Myocyte (in vitro differentiated cells): ENCODE data around the gene FGF1. TPM values are rescaled to one million over a fixed set of nuclear protein-coding genes. Genes with fewer than 3 reads are reported as not detected.
A peak's percentile ranks its signal among the peaks of the same experiment; 100 is the strongest.

ENCODE experiments used
- DNase-seq: peaks from one replicate; pipeline ENCODE4 v3.0.0-alpha.2; 2012; ENCODE audit warnings: low read depth
- polyA plus RNA-seq: library from polyadenylated mRNA; unstranded; fragments of >200 nt; gene quantifications from one replicate; pipeline ENCODE4 v1.2.1, GENCODE V29; 2012; ENCODE audit warnings: missing spikeins
- total RNA-seq: library from RNA; depleted of rRNA; stranded (reverse); fragments of >200 nt; gene quantifications from 2 replicates; pipeline ENCODE4 v1.2.3, GENCODE V29; 2014

The FGF1 gene
- total RNA-seq = 0.52 and 1.8 TPM in 2 replicates
- polyA plus RNA-seq = 14.8 TPM

DNA sequence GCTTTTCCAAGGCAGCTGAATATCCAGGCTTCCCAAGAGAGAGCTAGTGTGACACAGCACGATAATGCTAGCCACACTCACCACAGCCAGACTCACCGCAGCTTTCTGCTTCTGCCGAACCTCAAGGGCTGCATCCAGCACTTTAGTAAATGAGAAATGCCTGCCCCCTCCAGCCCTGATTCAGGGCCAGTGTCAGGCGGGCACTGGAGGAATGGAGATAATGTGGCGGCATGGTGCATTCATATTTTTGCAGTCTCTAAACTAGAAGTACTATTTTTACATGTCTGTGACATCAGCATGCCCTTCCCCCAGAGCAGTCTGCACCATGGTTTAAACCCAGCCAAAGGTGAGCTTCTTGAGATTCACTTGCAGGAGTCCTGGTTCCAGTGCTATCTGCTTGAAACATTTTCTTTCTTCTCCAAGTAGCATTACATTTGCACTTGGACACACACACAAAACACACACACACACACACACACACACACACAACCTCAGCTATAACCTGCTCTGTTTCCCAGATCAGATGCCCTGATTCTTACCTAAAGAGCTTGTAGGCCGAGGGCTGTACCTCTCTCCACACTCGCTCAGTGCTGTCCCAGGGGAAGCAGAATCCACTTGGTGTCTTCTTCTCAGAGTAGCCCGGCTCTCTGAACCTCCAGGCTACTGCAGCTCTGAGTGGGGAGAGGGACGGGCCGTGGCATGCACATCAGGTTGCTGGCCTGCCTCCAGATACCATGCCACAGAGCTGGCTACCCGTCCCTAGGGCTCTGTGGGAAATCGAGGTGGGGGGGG, at the start of gene FGF1:
FGF1 (minus strand) TSS at position 673 of the 792 bp plus-strand sequence. CDS start 71,963 bp downstream, outside the sequence.
- DNase-seq = peak; percentile 93

DNA sequence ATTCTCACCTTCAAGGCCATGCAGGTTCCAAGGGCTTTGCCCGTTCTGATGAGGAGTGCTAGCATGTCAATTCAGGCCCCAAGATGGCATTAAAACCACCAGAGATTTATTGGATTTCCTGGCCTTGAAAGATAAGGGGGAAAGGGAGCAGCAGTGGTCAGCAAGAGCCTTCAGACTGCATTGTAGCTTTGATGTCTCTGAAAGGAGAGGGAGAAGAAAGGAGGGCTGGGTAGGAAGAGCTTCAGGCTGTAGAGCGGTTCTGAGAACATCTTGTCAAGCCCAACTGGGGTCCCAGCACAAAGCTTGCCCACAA, 41.8 kb upstream of the FGF1 start:
- no peak for DNase-seq

GRCh38 chr5:142726188-142726731, 40.4 kb upstream of the FGF1 start:
- DNase-seq = peak; percentile 71

DNA sequence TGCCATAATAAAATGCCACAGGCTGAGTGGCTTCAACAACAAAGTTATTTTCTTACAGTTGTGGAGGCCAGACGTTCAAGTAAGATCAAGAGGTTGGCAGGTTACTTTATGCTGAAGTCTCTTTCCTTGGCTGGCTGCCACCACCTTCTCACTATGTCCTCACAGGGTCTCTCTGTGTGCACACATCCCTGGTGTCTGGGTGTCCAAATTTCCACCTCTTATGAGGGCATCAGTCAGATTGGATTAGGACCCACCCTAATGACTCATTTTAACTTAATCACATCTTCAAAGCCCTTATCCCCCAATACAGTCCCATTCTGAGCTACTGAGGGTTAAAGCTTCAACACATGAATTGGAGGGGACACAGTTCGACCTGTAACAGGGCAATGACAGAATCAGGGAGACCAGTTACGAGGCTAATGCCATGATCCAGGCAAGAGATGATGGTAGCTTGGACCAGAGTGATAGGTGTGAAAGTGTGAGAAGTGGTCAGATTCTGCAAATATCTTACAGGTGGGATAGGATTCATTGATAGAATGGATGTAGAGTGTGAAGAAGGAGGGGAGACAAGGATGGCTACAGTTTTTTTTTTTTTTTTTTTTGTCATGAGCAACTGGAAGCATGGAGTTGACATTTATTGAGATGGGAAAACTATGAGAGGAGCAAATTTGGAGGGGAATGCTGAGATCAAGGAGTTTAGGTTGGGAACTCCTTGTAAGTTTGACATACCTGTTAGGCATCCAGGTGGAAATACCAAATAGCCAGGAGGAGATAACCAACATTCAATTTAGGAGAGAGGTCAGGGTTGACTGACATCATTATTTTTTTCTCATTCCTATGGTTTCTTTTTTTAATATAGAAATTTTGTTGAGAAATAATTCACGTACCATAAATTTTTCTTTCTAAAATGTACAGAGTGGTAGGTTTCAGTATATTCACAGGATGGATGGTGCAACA, 39.6 kb upstream of the FGF1 start:
- DNase-seq = no peak

DNA sequence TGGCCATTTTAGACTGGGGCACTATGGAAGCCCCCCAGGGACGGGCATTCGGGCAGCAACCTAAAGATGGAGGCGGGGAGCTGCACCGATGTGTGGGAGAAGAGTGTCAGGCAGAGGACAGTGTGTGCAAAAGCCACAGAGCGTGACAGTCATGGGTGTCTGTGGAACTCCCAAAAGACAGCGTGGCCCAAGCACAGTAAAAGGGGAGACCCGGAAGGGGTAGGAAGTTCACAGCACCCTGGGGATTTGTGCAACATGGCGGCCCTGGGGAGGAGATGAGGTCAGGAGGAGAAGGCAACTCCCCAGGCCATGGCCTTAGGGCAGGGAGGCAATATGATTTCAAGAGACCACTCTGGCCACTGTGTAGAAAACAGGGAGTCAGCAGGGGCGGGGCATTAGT, 38.9 kb upstream of the FGF1 start:
- no peak for DNase-seq

GRCh38 chr5:142722896-142723295, 37.0 kb upstream of the FGF1 start:
- DNase-seq = no peak

DNA sequence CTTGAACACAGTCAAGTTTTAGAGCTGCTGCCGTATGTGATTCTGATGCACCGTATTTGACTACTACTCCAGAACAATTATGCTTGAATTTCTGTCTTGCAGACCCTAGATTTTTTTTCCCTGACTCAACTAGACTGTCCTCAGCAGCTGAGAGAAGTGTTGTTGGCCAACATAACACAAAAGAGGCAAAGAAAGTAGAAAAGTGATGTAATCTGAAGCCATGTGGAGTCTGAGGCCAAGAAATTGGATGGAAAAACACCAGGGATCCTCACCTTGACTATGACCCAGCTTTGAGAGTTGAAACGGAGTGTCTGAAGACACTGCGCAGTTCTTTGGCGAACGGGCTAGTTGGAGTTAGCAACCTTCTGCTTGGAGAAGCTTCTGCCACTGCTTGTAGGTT, 36.3 kb upstream of the FGF1 start:
- DNase-seq = no peak

- peak; percentile 46 for DNase-seq
Observed at GRCh38 chr5:142720641-142721271, 34.9 kb upstream of the FGF1 start.

DNA sequence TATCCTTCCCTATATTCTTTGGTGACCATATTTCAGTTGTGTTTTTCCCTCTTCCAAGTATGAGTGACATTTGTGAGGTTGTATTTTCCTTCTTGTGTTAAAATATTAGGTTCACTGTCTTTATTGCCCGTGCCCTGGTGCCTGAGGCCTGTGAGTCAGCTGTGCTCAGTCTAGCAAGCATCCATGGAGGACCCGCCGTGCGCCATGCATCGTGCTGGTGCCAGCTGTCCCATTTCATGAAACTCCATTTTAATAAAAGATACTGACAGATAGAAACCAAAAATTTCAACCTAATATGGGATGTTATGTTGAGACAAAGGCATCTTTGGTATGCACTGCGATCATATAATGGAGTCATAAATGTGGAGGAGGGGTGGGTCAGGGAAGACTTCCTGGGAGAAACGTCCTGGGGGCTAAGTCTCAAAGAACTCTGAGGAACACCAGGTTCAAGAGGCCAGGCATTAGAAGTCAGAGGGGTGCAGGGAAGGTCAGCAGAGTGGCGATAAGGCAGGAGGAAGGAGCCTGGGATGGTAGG, 34.0 kb upstream of the FGF1 start:
- no peak for DNase-seq

DNA sequence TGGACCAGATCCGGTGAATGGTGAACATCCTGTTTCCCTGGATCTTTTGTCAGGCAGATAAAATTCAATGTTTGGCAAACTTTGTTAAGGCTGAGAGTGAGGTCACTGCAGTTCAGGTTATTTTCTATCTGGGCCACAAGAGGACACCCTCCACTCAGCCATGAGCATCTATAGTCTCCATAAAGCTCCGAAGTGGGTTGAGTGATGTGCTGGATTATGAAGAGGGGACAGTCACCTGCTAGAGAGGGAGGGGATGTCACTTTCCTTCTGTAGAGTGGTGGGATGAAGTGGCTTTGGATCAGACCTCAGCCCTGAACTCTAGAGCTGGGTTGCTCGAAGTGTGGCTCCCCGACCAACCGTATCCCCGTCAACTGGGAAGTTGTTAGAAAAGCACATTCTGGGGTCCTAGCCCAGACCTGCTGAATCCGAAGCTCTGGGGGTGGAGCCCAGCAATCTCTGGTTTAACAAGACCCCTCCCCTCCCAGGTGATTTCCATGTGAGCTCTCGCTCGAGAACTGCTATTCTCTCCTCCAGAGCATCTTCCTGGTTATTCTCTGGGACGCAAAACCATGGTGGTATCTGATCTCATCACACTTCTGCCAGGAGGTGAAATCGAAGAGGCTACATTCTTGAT, 31.8 kb upstream of the FGF1 start:
- DNase-seq = peak; percentile 54

DNA sequence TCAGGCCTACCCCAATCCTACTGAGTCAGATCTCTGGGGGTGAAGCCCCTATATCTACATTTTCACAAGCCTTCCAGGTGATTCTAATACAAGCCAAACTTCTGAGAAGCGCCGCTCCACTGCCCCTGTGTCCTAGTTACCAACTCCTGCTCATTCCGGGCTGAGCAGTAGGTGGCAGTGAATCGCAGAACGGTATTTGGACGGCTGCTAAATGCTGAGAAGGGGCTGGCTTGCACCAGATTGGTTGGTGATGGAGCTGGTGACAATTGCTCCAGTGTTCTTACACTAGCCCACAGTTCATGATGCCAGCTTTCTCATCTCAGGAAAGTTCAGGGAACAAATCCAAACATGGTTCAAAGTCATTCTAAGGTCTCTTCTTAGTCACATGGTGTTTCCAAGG, 31.1 kb upstream of the FGF1 start:
- DNase-seq = peak; percentile 68

GRCh38 chr5:142715291-142715690, 29.4 kb upstream of the FGF1 start:
- no peak for DNase-seq

- DNase-seq = peak; percentile 93
Observed at GRCh38 chr5:142713121-142713706, 27.3 kb upstream of the FGF1 start.

- no peak for DNase-seq
Observed at GRCh38 chr5:142703153-142703552, 17.3 kb upstream of the FGF1 start.

DNA sequence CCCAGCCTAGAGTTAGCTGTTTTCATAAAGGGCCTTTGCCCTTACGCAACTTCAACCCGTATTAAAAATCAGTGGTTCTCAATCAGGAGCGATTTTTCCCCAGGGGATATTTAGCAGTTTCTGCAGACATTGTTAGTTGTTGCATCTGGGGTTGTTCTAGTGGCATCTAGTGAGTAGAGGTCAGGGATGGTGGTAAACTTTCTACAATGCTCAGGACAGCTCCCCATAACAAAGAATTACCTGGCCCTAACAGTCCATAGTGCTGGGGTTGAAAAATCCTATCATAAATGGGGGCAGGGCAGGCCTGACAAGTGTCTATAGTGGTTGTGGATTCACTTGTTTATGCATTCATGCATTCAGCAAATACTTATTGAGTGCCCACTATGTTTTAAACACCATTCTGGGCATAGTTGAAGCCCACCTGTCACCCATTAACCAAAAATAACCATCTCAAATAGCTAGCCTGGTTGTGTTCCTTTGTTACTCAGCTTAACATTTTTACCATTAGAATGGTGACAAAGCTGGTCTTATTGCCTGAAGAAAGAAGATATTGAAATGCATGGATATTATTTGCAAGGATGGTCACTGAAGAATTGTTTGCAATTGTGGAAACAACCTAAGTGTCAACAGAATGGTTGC, 15.9 kb upstream of the FGF1 start:
- DNase-seq = no peak

- no peak for DNase-seq
Observed at GRCh38 chr5:142700566-142700965, 14.7 kb upstream of the FGF1 start.

DNA sequence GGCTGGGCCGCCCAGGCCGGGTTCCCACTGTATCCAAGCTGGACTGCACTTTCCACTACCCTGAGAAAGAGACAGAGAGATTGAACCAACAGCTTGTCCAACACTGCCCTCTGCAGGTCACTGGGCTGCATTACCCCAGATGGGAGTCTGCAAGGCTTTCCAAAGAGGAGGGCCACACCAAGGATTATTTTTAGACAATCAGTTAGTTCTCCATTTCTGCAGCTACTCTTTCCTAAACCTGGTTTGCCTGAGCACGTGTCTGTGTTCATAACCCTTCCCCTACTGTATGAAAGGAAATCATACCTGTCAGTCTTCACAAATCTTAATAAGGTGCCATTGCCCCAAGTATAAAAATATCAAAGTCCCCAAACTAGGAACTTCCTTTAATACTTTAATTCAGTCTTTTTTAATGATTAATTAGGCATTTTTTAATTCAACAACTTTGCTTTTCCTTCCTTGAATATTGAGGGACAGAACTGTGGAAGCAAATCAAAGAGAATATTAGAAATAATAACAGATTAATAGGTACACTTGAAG, 13.4 kb upstream of the FGF1 start:
- DNase-seq = peak; percentile 93

DNA sequence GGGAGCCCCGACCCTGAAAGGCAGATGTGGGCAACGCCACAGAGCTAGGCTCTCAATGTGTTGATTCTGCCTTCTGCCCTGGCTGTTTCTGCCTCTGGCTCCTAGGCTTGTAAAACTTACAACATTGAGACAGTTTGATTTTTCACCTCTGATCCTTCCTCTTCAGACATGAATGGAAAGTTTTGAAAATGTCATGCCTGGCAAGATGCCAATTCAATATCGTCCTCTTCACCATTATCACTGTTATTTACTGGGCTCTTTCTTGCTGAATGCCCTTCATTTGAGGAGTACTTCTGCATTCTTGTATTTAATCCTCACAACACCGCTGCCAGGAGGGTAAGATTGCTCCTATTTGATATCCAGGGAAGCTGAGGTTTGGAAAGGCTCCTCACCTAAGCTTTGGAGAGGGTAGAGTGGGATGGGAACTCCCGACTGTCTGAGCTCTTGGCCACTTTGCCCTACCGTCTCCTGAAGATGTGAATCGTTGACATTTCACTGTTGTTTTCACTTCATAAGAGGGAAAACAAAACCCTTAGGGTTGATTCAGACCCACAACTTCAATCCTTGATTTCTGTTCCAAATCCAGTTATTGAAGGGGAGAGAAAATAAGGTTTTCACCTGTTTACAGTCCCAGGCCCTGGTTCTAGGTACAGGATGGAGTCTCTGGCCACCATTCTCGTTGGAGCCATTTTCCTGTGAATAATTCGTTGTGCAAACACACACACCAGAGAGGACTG, 12.7 kb upstream of the FGF1 start:
- DNase-seq = peak; percentile 21
